Aorta (tissue), 5 donors: ENCODE data around the gene PIP5K1C. TPM values are rescaled to one million over a fixed set of nuclear protein-coding genes. Genes with fewer than 3 reads are reported as not detected.

Source experiments
- ATAC-seq: fragments of 200-7000 bp; cut with Tn5 transposase; one replicate; pipeline ENCODE4 v1.9.1; 2022; ENCODE audit warnings: moderate library complexity; ENCODE audit not compliant: low FRiP score
- DNase-seq, 2 donors: peaks; one replicate each; pipeline ENCODE4 v3.0.0-alpha.2; 2020
- H3K27ac ChIP-seq, 2 donors: one replicate each; pipeline ENCODE4 v1.5.1; 2013; ENCODE audit warnings: low read length in 2 of 2, mild to moderate bottlenecking in 2 of 2, moderate library complexity in 2 of 2, control low read depth in 1 of 2, inconsistent platforms in 1 of 2, low read depth in 1 of 2
- H3K27me3 ChIP-seq, 2 donors: one replicate each; pipeline ENCODE4 v1.6.1; 2013; ENCODE audit warnings: control low read depth in 1 of 2, low read length in 1 of 2, mild to moderate bottlenecking in 1 of 2, moderate library complexity in 1 of 2; ENCODE audit not compliant: insufficient read depth in 2 of 2, control insufficient read depth in 1 of 2
- H3K36me3 ChIP-seq, 2 donors: one replicate each; pipeline ENCODE4 v1.6.1; 2013; ENCODE audit warnings: control low read depth in 1 of 2, low read length in 1 of 2, mild to moderate bottlenecking in 1 of 2; ENCODE audit not compliant: insufficient read depth in 2 of 2, control insufficient read depth in 1 of 2
- H3K4me1 ChIP-seq, 2 donors: one replicate each; pipeline ENCODE4 v1.6.1; 2013; ENCODE audit warnings: low read length in 2 of 2, control low read depth in 1 of 2, mild to moderate bottlenecking in 1 of 2, moderate library complexity in 1 of 2; ENCODE audit not compliant: insufficient read depth in 2 of 2, control insufficient read depth in 1 of 2
- H3K4me3 ChIP-seq, 2 donors: one replicate each; pipeline ENCODE4 v1.5.1; 2013; ENCODE audit warnings: low read length in 2 of 2, control low read depth in 1 of 2, mild to moderate bottlenecking in 1 of 2
- H3K9me3 ChIP-seq: one replicate; pipeline ENCODE4 v1.6.1; 2013; ENCODE audit warnings: mild to moderate bottlenecking, low read length; ENCODE audit not compliant: control insufficient read depth
- WGBS, 2 donors: extraction: QIAGEN DNeasy Blood & Tissue Kit; methylation state at CpG; one replicate each; pipeline ENCODE4 v1.1.7; 2013; 5-methylcytosine and 5-hydroxymethylcytosine counted together
- intact Hi-C, 2 donors: fragments of 100-400 bp; cut with DNase I; formaldehyde crosslinking; loops; one replicate each; pipeline versions ENCODE4 v1.14.2 to v1.15.0; 2022
- polyA plus RNA-seq, 2 donors: library from polyadenylated mRNA; stranded (reverse); fragments of 200-250 nt; gene quantifications; one replicate each; pipeline ENCODE4 v1.2.3, GENCODE V29; 2013
- total RNA-seq, 2 donors: library from RNA; stranded (reverse); fragmentation: NEBNext Ultra II Directional; extraction: Animal tissue kit (Norgen Biotek cat#: 25700); gene quantifications; one replicate each; pipeline ENCODE4 v1.2.1, GENCODE V29; 2021
- donor health status: healthy with polysubstance abuse.
- donor health status: Bipolar disorder and iron deficiency.
- donor health status: DM: no; HTN: no; CAD: no.
- donor health status: DM: no; HTN: no; CAD: no.
- donor health status: DM: yes; HTN: yes; CAD: no.

Gene PIP5K1C
- total and polyA plus RNA-seq, 4 donors = 25.2 to 83.3 (median 52.8) TPM

- Histone ChIP-seq H3K36me3 (no peaks in the 10 kb centered on the region), H3K9me3 (no peaks in the 10 kb centered on the region), H3K4me3 (no peak overlapping the region), H3K27ac (no peak overlapping the region), H3K4me1 (no peaks in the 10 kb centered on the region), H3K27me3 (no peaks in the 10 kb centered on the region)
- no peak for ATAC-seq
- peak; percentile 54 to 74 for DNase-seq
- 96% methylated on average over 36 of the region's 36 CpGs for WGBS, 2 donors
- intact Hi-C loops = loop anchor here in 1 of 2 donors (10.0 kb wide), 1 partner anchor 307 kb away; no protein-coding TSS in a partner anchor
Measured at GRCh38 chr19:3611841-3612240, 88.4 kb downstream of the PIP5K1C start.

DNA sequence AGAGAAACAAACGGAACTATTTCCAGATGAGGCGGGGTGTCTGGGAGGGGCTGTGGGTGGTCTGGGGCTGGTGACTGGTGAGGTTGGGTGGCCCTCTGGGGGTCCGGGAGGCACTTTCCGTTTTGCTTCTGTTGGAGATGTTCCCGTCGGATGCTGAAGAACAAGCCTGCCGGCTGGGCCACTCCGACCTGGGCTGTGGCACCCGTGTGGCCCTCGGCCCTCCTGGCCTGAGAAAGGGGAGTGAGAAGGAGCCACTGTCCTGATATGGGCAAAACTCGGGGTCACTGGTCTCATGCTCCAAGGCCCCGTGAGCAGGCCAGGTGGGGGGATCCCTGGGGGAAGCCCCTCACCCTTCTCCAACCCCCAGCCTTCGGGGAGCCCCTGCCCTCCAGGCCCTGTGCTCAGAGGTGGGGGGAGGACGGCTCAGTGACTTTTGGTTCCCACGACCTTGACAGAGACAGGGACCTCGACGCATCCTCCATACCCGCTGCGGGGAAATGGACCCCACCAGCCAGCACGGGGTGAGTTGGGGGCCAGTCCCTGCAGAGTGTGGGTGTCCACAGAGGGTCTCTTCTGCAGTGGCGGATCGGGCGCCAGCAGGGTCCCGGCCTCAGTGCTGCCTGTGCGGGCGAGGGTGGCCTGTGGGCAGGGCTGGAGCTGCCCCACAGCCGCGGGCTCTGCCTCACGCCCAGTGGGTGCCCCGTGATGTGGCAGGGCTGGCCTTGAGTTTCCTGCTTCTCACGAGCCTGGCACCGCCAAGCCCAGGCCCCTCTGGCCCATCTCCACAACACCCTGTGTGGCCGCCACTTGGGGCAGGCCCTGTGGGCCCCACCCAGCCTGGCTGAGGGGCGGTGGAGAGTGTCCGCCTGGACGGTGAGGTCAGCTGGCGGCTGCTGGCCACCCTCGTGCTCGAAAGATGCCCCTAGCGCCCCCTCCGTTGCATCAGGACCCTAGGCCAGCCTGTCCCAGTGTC, 89.2 kb downstream of the PIP5K1C start:
- DNase-seq = peak; percentile 49 to 74
- 62 to 69% methylated on average over 38 to 41 of the region's 41 CpGs for WGBS, 2 donors
- Histone ChIP-seq H3K4me3 (no peak overlapping the region), H3K36me3 (no peaks in the 10 kb centered on the region), H3K27ac (peak overlapping the region in 1 of 2 donors; percentile 23), H3K4me1 (no peaks in the 10 kb centered on the region), H3K27me3 (no peaks in the 10 kb centered on the region), H3K9me3 (no peaks in the 10 kb centered on the region)
- no peak for ATAC-seq
- intact Hi-C loops = loop anchor here in 1 of 2 donors (10.0 kb wide), 1 partner anchor 306 kb away; no protein-coding TSS in a partner anchor

GRCh38 chr19:3609779-3610719, 90.2 kb downstream of the PIP5K1C start:
- WGBS, 2 donors = 19 to 28% methylated on average over 24 of the region's 24 CpGs
- Histone ChIP-seq H3K27ac (peak overlapping the region in 1 of 2 donors; percentile 55), H3K4me1 (no peaks in the 10 kb centered on the region), H3K27me3 (no peaks in the 10 kb centered on the region), H3K4me3 (no peak overlapping the region), H3K36me3 (no peaks in the 10 kb centered on the region), H3K9me3 (no peaks in the 10 kb centered on the region)
- ATAC-seq (no peak), DNase-seq (peak; percentile 63 to 76)
- intact Hi-C loops = loop anchor here in 1 of 2 donors (5.0 to 10.0 kb wide), 2 partner anchors 38 to 305 kb away; partner anchors contain the start of gene HMG20B

- H3K36me3 ChIP-seq = no peaks in the 10 kb centered on the region
- intact Hi-C loops = loop anchor here in 1 of 2 donors (5.0 kb wide), 1 partner anchor 37 kb away; the partner anchor contains the start of gene HMG20B
- H3K4me3 ChIP-seq = no peak overlapping the region
- H3K27ac ChIP-seq = peak overlapping the region in 1 of 2 donors; percentile 55
- no peaks in the 10 kb centered on the region for H3K9me3 ChIP-seq
- no peaks in the 10 kb centered on the region for H3K27me3 ChIP-seq
- DNase-seq (peak in 1 of 2 donors; percentile 80), ATAC-seq (no peak)
- 36 to 42% methylated on average over 16 to 21 of the region's 21 CpGs for whole genome bisulfite sequencing, 2 donors
- H3K4me1 ChIP-seq = peaks cover 0 to 2% of the 10 kb centered on the region in 2 donors
Measured at GRCh38 chr19:3608750-3609322, 91.4 kb downstream of the PIP5K1C start.

DNA sequence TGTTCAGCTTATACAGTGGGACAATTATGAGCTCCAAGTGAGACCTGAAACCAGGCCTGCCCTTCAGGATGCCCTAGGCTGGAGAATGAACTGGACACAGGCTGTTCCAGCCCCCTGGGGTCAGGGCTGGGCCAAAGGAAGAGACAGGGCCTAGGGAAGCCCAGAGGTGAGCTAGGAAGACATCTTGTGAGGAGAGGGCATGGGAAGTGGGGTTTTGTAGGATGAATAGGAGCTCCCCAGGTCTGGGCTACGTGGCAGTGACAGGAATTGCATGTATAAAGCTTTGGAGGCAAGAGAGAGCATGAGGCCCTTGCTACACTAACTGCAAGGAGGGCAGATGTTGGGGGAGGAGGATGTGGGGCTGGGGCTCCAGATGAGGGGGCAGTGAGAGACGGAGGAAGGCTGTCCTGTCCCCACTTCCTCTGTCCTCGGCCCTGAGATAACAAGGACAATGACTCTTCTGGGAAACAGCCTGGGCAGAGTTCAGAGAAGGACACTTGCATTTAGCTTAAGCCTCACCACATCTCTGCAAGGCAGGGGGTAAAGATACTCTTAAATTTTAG, 92.1 kb downstream of the PIP5K1C start:
- 43 to 54% methylated on average over 3 of the region's 3 CpGs for WGBS, 2 donors
- ATAC-seq (no peak), DNase-seq (no peak)
- H3K9me3 ChIP-seq = no peaks in the 10 kb centered on the region
- peaks cover 0 to 2% of the 10 kb centered on the region in 2 donors for H3K4me1 ChIP-seq
- H3K27ac ChIP-seq = peak overlapping the region in 1 of 2 donors; percentile 63
- no peaks in the 10 kb centered on the region for H3K27me3 ChIP-seq
- no peaks in the 10 kb centered on the region for H3K36me3 ChIP-seq
- no peak overlapping the region for H3K4me3 ChIP-seq
- intact Hi-C loops = loop anchor here in 1 of 2 donors (5.0 kb wide), 1 partner anchor 36 kb away; the partner anchor contains the start of gene HMG20B

- peaks cover 0 to 2% of the 10 kb centered on the region in 2 donors for H3K4me1 ChIP-seq
Measured at GRCh38 chr19:3607303-3608078, 92.8 kb downstream of the PIP5K1C start.

DNA sequence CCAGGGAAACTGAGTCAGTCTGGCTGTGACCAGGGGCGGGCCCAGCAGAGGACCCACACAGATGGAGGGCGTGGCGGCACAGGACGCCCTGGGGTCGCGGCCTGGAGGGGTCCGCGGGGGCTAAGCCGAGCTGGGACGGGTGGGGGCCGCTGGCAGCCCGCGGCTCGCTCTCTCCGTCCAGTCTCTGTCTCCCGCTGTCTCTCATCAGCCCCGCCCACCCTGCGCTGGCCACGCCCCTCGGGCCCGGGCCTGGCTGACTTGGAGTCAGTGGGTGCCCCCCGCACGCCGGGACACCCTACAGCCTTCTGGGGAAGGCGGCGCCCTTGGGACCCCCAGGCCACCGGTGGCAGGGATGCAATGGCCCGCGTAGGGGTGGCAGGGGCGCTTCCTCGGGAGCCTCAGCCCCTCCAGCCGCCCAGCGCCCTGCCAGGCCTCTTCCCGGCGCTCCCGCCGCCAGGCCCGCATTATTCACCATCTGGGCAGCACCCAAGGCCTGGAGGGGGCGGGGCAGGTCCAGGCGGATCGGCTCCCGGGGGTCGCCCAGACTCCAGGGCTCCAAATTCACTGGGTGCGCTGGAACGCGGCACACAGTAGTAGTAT, 93.5 kb downstream of the PIP5K1C start, which contains the start of gene TBXA2R:
Gene TBXA2R (minus strand): TSS at position 186 of the 600 bp plus-strand sequence. CDS start 6,241 bp downstream, outside the sequence.
- Histone ChIP-seq H3K4me1 (peaks cover 0 to 2% of the 10 kb centered on the region in 2 donors), H3K36me3 (no peaks in the 10 kb centered on the region), H3K9me3 (no peaks in the 10 kb centered on the region), H3K4me3 (peak within 1 kb of the TSS; percentile 78 to 89), H3K27me3 (no peaks in the 10 kb centered on the region), H3K27ac (peak within 1 kb of the TSS; percentile 65 to 98)
- peak; percentile 72 for ATAC-seq
- intact Hi-C loops = loop anchor here in 1 of 2 donors (5.0 kb wide), 1 partner anchor 34 kb away; the partner anchor contains the start of gene HMG20B
- DNase-seq = peak; percentile 90 to 95
- 1% methylated on average over 44 to 46 of the region's 46 CpGs for WGBS, 2 donors

More at GRCh38 chr19:3607303-3608078, 92.8 kb downstream of the PIP5K1C start:
- H3K27ac ChIP-seq = peak overlapping the region; percentile 12 to 63
- no peaks in the 10 kb centered on the region for H3K27me3 ChIP-seq
- H3K4me3 ChIP-seq = peak overlapping the region; percentile 78 to 89
- no peaks in the 10 kb centered on the region for H3K9me3 ChIP-seq
- intact Hi-C loops = loop anchor here in 1 of 2 donors (5.0 kb wide), 1 partner anchor 35 kb away; the partner anchor contains the start of gene HMG20B
- ATAC-seq (peak; percentile 21), DNase-seq (peak; percentile 86 to 88)
- WGBS, 2 donors = 2 to 7% methylated on average over 19 to 22 of the region's 22 CpGs
- no peaks in the 10 kb centered on the region for H3K36me3 ChIP-seq
